KG1 (cell line): ENCODE measurements around the gene FOS.
"Not testable (repeated sequence)": the region's sequence is repeated elsewhere in the genome, so short reads cannot be mapped to it uniquely, and the experiment has no call there.

Experiments
- DNase-seq: peaks from one replicate; lab custom pipeline; 2025; lab: John Stamatoyannopoulos, UW

Gene FOS

GRCh38 chr14:75277008-75277814, 1.4 kb upstream of the FOS start:
- DNase-seq: no peak

GRCh38 chr14:75277815-75278421, 710 bp upstream of the FOS start:
- peak; percentile 27 for DNase-seq

DNA sequence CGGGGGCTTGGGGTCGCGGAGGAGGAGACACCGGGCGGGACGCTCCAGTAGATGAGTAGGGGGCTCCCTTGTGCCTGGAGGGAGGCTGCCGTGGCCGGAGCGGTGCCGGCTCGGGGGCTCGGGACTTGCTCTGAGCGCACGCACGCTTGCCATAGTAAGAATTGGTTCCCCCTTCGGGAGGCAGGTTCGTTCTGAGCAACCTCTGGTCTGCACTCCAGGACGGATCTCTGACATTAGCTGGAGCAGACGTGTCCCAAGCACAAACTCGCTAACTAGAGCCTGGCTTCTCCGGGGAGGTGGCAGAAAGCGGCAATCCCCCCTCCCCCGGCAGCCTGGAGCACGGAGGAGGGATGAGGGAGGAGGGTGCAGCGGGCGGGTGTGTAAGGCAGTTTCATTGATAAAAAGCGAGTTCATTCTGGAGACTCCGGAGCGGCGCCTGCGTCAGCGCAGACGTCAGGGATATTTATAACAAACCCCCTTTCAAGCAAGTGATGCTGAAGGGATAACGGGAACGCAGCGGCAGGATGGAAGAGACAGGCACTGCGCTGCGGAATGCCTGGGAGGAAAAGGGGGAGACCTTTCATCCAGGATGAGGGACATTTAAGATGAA, 630 bp downstream of the FOS start:
- DNase-seq: no peak

DNA sequence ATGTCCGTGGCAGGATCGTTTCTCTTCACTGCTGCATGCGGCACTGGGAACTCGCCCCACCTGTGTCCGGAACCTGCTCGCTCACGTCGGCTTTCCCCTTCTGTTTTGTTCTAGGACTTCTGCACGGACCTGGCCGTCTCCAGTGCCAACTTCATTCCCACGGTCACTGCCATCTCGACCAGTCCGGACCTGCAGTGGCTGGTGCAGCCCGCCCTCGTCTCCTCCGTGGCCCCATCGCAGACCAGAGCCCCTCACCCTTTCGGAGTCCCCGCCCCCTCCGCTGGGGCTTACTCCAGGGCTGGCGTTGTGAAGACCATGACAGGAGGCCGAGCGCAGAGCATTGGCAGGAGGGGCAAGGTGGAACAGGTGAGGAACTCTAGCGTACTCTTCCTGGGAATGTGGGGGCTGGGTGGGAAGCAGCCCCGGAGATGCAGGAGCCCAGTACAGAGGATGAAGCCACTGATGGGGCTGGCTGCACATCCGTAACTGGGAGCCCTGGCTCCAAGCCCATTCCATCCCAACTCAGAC, 1.2 kb downstream of the FOS start:
- DNase-seq: no peak

GRCh38 chr14:75280291-75280830, 1.7 kb downstream of the FOS start:
- DNase-seq: no peak

GRCh38 chr14:75280831-75281653, 2.4 kb downstream of the FOS start:
- DNase-seq: no peak

DNA sequence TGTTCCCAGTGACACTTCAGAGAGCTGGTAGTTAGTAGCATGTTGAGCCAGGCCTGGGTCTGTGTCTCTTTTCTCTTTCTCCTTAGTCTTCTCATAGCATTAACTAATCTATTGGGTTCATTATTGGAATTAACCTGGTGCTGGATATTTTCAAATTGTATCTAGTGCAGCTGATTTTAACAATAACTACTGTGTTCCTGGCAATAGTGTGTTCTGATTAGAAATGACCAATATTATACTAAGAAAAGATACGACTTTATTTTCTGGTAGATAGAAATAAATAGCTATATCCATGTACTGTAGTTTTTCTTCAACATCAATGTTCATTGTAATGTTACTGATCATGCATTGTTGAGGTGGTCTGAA, 3.0 kb downstream of the FOS start:
- no peak for DNase-seq

DNA sequence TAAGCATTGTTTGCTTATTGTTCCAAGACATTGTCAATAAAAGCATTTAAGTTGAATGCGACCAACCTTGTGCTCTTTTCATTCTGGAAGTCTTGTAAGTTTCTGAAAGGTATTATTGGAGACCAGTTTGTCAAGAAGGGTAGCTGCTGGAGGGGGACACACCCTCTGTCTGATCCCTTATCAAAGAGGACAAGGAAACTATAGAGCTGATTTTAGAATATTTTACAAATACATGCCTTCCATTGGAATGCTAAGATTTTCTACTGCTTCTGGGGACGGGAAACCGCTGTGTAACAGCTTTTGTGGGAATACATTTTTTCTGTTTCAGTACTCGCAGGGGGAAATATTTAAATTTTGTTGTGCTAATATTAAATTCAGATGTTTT, 3.5 kb downstream of the FOS start:
- DNase-seq: no peak

GRCh38 chr14:75282555-75283161, 4.0 kb downstream of the FOS start:
- not testable (repeated sequence) for DNase-seq

DNA sequence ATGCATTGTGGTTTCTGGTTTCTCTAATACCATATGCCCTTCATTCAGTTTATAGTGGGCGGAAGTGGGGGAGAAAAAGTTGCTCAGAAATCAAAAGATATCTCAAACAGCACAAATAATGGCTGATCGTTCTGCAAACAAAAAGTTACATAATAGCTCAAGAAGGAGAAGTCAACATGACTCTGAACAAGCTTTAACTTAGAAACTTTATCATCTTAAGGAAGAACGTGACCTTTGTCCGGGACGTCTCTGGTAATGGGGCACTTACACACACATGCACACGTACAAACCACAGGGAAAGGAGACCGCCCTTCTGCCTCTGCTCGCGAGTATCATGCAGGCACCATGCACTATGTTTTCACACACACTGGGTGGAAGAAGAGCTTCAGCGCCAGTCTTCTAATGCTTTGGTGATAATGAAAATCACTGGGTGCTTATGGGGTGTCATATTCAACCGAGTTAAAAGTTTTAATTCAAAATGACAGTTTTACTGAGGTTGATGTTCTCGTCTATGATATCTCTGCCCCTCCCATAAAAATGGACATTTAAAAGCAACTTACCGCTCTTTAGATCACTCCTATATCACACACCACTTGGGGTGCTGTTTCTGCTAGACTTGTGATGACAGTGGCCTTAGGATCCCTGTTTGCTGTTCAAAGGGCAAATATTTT, 4.7 kb downstream of the FOS start:
- DNase-seq: no peak

DNA sequence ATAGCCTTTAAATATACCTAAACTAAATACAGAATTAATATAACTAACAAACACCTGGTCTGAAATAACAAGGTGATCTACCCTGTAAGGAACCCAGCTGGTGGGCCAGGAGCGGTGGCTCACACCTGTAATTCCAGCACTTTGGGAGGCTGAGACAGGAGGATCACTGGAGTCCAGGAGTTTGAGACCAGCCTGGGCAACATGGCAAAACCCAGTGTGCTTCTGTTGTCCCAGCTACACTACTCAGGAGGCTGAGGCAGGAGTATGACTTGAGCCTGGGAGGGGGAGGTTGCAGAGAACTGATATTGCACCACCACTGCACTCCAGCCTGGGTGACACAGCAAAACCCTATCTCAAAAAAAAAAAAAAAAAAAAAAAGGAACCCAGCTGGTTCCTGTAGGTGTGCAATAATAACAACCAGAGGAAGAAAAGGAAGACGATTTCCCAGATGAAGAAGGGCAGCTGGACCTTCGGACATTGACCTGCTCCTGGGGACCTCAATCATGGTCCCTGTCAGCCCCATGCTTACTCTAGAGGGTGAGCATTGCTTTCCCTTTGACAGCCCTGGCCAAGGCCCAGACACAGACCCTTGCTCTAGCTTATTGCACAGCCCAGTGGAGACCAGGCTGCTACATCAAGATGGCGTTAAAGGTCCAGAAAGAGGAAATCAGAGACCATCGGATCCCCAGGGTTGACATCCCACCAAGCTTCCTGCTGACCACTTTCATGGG, 5.4 kb downstream of the FOS start:
- DNase-seq: no peak

DNA sequence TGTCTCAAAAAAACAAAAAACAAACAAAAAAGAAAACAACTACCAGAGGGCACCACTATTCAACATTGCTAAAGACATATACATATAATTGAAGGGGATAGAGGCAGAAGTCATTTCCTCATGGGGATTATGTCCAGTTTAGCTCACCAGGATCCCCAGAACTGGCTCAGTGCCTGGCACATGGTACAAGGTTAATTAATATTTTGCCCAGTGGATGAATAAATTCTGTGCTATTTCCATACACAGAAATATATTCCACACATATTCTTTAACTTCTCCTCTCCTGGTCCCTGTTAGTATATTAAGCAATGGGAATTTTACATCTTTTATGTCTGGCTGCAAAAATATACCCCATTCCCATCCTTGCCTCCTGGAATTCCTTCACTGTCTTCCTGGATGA, 6.7 kb downstream of the FOS start:
- no peak for DNase-seq

- no peak for DNase-seq
Measured at GRCh38 chr14:75286313-75286712, 7.7 kb downstream of the FOS start.

DNA sequence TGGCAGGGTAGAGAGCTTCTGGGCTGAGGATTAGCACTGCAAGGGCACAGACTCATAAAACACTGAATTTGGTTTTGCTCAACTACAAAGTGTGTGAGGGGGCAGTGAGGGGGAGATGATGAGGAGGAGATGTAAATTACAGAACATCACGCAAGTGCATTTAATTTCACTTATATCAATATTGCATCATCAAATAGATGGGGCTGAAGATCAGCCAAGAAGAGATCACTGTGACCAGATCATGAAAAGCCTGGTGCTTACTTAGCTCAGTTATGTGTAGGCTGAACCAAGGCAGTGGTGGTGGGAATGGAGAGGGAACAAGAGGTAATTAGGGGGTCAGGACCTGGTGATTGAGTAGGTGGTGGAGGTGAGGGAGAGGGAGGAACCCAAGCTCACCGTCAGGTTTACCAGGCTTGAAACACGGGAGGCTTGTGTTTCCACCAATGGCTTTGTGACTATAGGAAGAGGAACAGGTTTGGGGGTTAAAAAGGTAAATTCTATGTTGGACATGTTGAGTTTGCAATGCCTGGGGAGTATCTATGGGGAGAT, 11.3 kb downstream of the FOS start:
- DNase-seq: no peak

- DNase-seq: no peak
Measured at GRCh38 chr14:75290851-75291250, 12.2 kb downstream of the FOS start.

DNA sequence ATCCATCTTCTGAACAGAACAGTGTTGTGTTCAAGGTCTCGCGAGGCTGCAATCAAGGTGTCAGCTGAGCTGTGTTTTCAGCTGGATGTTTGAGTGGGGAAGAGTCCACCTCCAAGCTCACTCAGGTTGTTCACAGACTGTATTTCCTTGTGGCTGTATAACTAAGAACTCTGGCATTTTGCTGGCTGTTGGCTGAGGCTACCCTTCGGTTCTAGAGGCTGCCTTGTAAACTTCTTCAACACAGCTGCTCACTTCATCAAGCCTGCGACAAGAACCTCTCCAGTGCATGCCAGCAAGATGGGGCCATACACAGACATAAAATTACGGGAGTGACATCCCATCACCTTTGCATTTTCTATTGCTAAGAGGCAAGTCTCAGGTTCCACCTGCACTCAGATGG, 12.7 kb downstream of the FOS start:
- DNase-seq: no peak

GRCh38 chr14:75292101-75292563, 13.5 kb downstream of the FOS start:
- no peak for DNase-seq

DNA sequence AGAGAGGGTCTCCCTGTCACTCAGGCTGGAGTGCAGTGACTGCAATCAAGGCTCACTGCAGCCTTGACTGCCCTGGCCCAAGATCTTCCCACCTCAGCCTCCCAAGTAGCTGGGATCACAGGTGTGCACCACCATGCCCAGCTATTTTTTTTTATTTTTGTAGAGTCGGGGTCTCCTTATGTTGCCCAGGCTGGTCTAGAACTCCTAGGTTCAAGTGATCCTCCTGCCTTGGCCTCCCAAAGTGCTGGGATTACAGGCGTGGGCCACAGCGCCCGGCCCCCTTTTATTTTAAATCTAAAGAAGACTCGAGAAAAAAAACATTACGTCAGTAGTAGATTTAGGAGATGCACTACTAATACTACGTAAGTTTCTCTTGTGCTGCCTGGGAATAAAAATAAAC, 14.3 kb downstream of the FOS start:
- DNase-seq: no peak

GRCh38 chr14:75293920-75294648, 15.5 kb downstream of the FOS start:
- DNase-seq: peak; percentile 83
